Hematopoietic multipotent progenitor cell treated with erythropoietin and hydrocortisone succinate and interleukin-3 and kit ligand, for 6 days (in vitro differentiated cells): ENCODE results near the gene GASK1B.
A peak's percentile ranks its signal among the peaks of the same experiment; 100 is the strongest.

Source experiments
- DNase-seq: peaks from one replicate; pipeline ENCODE4 v3.0.0-alpha.2; 2015

Gene GASK1B

GRCh38 chr4:158182736-158183135, 9.9 kb upstream of the GASK1B start:
- DNase-seq, result no peak

GRCh38 chr4:158181906-158182305, 9.1 kb upstream of the GASK1B start:
- DNase-seq, result no peak

GRCh38 chr4:158179465-158179864, 6.6 kb upstream of the GASK1B start:
- no peak for DNase-seq

GRCh38 chr4:158176776-158177175, 4.0 kb upstream of the GASK1B start:
- no peak for DNase-seq

- no peak for DNase-seq
Observed at GRCh38 chr4:158176108-158176507, 3.3 kb upstream of the GASK1B start.

GRCh38 chr4:158170691-158171561, 1.9 kb downstream of the GASK1B start:
- DNase-seq, result peak; percentile 84

GRCh38 chr4:158169931-158170690, 2.7 kb downstream of the GASK1B start:
- DNase-seq, result peak; percentile 72

- no peak for DNase-seq
Observed at GRCh38 chr4:158169506-158169905, 3.3 kb downstream of the GASK1B start.

GRCh38 chr4:158168606-158169005, 4.2 kb downstream of the GASK1B start:
- no peak for DNase-seq

- no peak for DNase-seq
Observed at GRCh38 chr4:158166701-158167100, 6.1 kb downstream of the GASK1B start.

- DNase-seq, result no peak
Observed at GRCh38 chr4:158164768-158165213, 8.0 kb downstream of the GASK1B start.

GRCh38 chr4:158163941-158164767, 8.7 kb downstream of the GASK1B start:
- DNase-seq, result no peak

GRCh38 chr4:158162631-158163030, 10.2 kb downstream of the GASK1B start:
- no peak for DNase-seq

- peak; percentile 15 for DNase-seq
Observed at GRCh38 chr4:158161551-158162354, 11.1 kb downstream of the GASK1B start.

GRCh38 chr4:158159718-158160094, 13.1 kb downstream of the GASK1B start:
- no peak for DNase-seq

GRCh38 chr4:158159054-158159717, 13.6 kb downstream of the GASK1B start:
- DNase-seq, result no peak

- no peak for DNase-seq
Observed at GRCh38 chr4:158157412-158157811, 15.4 kb downstream of the GASK1B start.

- DNase-seq, result no peak
Observed at GRCh38 chr4:158155656-158156356, 17.0 kb downstream of the GASK1B start.

GRCh38 chr4:158147151-158147550, 25.7 kb downstream of the GASK1B start:
- no peak for DNase-seq

- no peak for DNase-seq
Observed at GRCh38 chr4:158146736-158147135, 26.1 kb downstream of the GASK1B start.

GRCh38 chr4:158139086-158139485, 33.7 kb downstream of the GASK1B start:
- no peak for DNase-seq
